Measurements from ENCODE around the gene TSPEAR. TPM values are rescaled to one million over a fixed set of nuclear protein-coding genes. Genes with fewer than 3 reads are reported as not detected.

TSPEAR gene
- total and polyA plus RNA-seq, 10 donors: 0.02 to 0.22 (median 0.03) TPM; not detected in 7

DNA sequence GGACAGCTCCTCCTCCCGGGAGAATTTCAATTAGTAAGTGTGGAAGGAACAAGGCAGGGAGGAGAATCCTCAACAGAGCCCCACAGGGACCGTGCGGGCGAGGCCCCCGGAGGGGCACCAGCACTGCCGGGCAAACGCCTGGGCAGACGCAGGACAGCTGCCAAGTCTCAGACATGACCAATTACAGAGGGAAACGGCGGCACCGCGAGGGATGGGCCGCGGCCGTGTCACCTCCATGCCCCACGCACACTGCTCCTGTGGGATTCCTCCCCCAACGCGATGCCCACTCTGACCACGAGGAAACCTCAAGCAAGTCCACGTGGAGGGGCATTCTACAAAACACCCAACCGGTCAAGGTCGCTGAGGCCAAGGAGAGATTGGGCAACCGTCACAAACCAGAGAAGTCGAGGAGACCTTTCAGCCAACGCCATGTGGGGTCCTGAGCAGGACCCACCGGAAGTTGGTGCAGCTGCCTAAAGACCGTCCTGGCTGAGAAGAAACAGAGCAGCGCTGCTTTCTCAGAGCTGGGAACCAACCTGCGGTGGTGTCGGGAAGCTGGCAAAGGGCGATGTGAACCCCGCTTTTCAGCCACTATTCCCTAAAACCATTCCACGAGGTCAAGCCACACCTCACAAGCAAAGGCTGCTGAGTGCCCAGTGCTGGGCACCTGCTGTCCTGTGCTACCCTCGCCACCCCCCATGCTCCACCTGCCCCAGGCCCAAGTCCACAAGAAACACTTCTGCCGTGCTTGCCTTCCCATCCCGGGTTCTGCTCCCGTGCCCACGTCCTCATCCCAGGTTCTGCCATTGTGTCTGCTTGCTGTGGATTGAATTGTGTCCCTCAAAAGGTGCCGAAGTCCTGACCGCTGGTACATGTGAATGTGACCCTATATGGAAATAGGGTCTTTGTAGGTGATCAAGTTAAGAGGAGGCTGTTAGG is 139.3 kb downstream of the TSPEAR start:
- WGBS, 5 donors: 88 to 93% (median 90%) methylated on average over 40 of the region's 40 CpGs
- Histone ChIP-seq H3K4me3 (no peak overlapping the region), H3K4me1 (peaks cover 0 to 10% (median 4%) of the 10 kb centered on the region in 6 donors), H3K27me3 (replicated peaks in 1 of 7) (peaks cover 0 to 31% (median 0%) of the 10 kb centered on the region in 7 donors), H3K9me3 (peaks cover 0 to 20% (median 13%) of the 10 kb centered on the region in 8 donors), H3K27ac (no peak overlapping the region), H3K36me3 (no peaks in the 10 kb centered on the region)
- no peak for TF ChIP-seq POLR2AphosphoS5 (IDR thresholded peaks at IDR 0.05)
- TF ChIP-seq, protein P1, sequence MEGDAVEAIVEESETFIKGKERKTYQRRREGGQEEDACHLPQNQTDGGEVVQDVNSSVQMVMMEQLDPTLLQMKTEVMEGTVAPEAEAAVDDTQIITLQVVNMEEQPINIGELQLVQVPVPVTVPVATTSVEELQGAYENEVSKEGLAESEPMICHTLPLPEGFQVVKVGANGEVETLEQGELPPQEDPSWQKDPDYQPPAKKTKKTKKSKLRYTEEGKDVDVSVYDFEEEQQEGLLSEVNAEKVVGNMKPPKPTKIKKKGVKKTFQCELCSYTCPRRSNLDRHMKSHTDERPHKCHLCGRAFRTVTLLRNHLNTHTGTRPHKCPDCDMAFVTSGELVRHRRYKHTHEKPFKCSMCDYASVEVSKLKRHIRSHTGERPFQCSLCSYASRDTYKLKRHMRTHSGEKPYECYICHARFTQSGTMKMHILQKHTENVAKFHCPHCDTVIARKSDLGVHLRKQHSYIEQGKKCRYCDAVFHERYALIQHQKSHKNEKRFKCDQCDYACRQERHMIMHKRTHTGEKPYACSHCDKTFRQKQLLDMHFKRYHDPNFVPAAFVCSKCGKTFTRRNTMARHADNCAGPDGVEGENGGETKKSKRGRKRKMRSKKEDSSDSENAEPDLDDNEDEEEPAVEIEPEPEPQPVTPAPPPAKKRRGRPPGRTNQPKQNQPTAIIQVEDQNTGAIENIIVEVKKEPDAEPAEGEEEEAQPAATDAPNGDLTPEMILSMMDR (IDR thresholded peaks at IDR 0.05 in 8 of 11, conservative IDR thresholded peaks at IDR 0.05 in 3 of 11): no peak
- TF ChIP-seq POLR2A (IDR thresholded peaks at IDR 0.05): no peak
- intact Hi-C loops (cut with DNase I; ENCODE audit: low total_unique reads): no loop called here
- DNase-seq: peak; percentile 49

DNA sequence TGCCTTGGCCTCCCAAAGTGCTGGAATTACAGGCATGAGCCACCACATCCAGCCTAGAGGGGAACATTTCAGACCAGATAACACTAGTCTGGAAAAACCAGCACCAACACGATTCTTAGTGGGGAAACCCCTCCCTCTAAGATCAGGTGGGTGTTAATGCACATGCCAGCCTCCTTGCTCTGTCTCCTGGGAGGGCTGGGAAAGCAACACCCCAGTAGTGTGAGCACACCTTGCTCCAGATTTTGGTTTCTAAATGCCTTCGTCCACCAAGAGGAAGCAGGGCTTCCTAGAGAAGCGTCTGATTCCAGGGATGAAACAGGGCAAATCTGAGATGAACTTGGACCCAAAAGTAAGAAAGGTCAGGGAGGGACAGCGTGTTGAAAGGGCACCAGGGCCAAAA is 140.1 kb downstream of the TSPEAR start:
- H3K4me3 ChIP-seq: no peak overlapping the region
- intact Hi-C loops (cut with DNase I; ENCODE audit: low total_unique reads): no loop called here
- no peaks in the 10 kb centered on the region for H3K36me3 ChIP-seq
- H3K27ac ChIP-seq: no peak overlapping the region
- TF ChIP-seq POLR2AphosphoS5 (IDR thresholded peaks at IDR 0.05): no peak
- peaks cover 0 to 31% (median 0%) of the 10 kb centered on the region in 7 donors for H3K27me3 ChIP-seq (replicated peaks in 1 of 7)
- H3K9me3 ChIP-seq: peaks cover 0 to 12% (median 5%) of the 10 kb centered on the region in 8 donors
- H3K4me1 ChIP-seq: peaks cover 0 to 15% (median 5%) of the 10 kb centered on the region in 6 donors
- WGBS, 5 donors: 65 to 87% (median 78%) methylated on average over 4 of the region's 4 CpGs
- peak; percentile 7 for DNase-seq

DNA sequence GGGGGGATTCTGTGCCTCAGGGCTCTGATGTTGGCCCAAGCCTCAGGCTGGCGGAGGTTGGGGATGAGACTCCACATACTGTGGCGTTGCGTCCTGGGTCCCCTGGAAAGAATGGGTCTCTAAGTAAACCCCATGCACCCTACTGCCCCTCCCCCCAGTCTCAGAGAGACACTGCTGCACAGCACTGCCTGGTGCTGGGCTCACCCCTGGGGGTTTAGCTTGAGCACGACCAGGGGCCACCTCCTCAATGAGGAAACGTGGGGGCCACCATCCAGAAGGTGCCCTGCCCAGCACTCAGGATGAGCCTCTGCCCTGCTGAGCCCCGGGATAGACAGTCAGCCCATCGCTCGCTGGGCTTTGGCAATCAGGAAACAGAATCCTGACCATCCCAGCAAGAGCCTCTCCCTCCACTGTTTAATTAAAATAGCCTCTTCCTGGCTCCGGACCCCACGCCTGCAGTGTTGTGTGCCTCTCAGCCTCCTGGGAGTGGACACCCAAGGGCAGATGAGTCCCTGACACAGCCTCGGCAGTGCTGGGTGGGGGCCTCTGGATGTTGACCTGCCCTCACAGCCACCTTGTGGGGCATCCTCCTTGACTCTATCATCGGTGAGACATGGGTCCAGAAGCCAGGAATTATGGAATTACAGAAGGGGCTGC is 141.4 kb downstream of the TSPEAR start:
- 77 to 93% (median 84%) methylated on average over 10 to 12 of the region's 12 CpGs for WGBS, 5 donors
- TF ChIP-seq POLR2A (IDR thresholded peaks at IDR 0.05) (no peak), POLR2AphosphoS5 (IDR thresholded peaks at IDR 0.05) (no peak)
- TF ChIP-seq, protein P1 (IDR thresholded peaks at IDR 0.05 in 8 of 11, conservative IDR thresholded peaks at IDR 0.05 in 3 of 11): no peak
- H3K27ac ChIP-seq: no peak overlapping the region
- H3K27me3 ChIP-seq (replicated peaks in 1 of 7): peaks cover 0 to 28% (median 0%) of the 10 kb centered on the region in 7 donors
- H3K9me3 ChIP-seq: peaks cover 0 to 10% (median 2%) of the 10 kb centered on the region in 8 donors
- intact Hi-C loops (cut with DNase I; ENCODE audit: low total_unique reads): no loop called here
- no peaks in the 10 kb centered on the region for H3K36me3 ChIP-seq
- peaks cover 0 to 27% (median 4%) of the 10 kb centered on the region in 6 donors for H3K4me1 ChIP-seq
- peak; percentile 47 for DNase-seq
- no peak overlapping the region for H3K4me3 ChIP-seq

DNA sequence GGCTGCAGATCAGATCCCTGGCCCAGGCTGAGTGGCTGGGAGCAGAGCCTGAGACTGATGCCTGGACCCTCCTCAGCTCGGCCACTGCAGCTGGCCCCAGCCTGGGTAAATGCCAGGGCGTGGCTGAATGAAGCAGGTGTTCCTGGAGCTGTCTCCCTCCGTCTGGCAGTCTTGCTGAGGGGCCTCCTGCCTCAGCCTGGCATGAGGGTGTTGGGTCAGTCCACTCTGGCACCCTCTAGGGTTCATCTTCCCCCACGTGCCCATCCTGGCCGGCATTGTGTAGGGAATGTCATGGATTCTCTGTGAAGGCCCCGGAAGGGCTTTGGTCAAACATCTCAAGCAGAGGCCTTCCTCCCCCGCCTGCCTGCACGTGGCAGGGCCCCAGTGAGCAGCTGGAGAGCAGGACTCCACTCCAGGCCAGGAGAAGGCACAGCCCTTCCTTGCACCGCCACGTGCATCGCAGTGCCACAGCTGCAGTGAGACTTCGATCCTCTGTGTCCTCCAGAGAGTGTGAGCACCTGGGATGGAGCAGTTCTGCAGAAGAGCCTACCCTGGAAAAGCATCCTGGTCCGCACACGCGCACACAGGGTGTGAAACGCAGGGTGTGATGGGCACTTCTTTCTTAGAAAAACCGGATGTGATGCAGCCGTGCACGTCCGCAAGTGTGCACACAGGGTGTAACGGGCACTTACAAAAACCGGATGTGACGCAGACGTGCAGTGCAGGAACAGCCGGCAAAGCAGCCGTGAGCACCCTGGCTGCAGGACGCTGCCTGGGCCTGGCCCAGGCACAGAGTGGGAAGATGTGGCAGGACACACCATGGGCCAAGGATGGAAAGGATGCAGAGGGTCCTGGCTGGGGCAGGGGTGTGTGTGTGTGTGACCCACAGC is 142.5 kb downstream of the TSPEAR start:
- H3K27ac ChIP-seq: no peak overlapping the region
- WGBS, 5 donors: 77 to 81% (median 78%) methylated on average over 21 to 27 of the region's 27 CpGs
- no peaks in the 10 kb centered on the region for H3K36me3 ChIP-seq
- no peak overlapping the region for H3K4me3 ChIP-seq
- peaks cover 0 to 11% (median 6%) of the 10 kb centered on the region in 8 donors for H3K9me3 ChIP-seq
- peak; percentile 47 for DNase-seq
- TF ChIP-seq POLR2A (IDR thresholded peaks at IDR 0.05) (no peak), POLR2AphosphoS5 (IDR thresholded peaks at IDR 0.05) (no peak)
- TF ChIP-seq, protein P1 (IDR thresholded peaks at IDR 0.05 in 8 of 11, conservative IDR thresholded peaks at IDR 0.05 in 3 of 11): no peak
- H3K4me1 ChIP-seq: peaks cover 0 to 24% (median 3%) of the 10 kb centered on the region in 6 donors
- intact Hi-C loops (cut with DNase I; ENCODE audit: low total_unique reads): no loop called here
- peaks cover 0 to 19% (median 0%) of the 10 kb centered on the region in 7 donors for H3K27me3 ChIP-seq (replicated peaks in 1 of 7)

All from spleen (tissue), 11 donors.